ENCODE data around the gene TAP1.

The TAP1 gene

GRCh38 chr6:32799740-32800139 lies 53.8 kb downstream of the TAP1 start:
- no peak for DNase-seq (ENCODE audit: low read depth in 2 of 2)

GRCh38 chr6:32799168-32799567 lies 54.3 kb downstream of the TAP1 start:
- DNase-seq (ENCODE audit: low read depth in 2 of 2) = no peak

DNA sequence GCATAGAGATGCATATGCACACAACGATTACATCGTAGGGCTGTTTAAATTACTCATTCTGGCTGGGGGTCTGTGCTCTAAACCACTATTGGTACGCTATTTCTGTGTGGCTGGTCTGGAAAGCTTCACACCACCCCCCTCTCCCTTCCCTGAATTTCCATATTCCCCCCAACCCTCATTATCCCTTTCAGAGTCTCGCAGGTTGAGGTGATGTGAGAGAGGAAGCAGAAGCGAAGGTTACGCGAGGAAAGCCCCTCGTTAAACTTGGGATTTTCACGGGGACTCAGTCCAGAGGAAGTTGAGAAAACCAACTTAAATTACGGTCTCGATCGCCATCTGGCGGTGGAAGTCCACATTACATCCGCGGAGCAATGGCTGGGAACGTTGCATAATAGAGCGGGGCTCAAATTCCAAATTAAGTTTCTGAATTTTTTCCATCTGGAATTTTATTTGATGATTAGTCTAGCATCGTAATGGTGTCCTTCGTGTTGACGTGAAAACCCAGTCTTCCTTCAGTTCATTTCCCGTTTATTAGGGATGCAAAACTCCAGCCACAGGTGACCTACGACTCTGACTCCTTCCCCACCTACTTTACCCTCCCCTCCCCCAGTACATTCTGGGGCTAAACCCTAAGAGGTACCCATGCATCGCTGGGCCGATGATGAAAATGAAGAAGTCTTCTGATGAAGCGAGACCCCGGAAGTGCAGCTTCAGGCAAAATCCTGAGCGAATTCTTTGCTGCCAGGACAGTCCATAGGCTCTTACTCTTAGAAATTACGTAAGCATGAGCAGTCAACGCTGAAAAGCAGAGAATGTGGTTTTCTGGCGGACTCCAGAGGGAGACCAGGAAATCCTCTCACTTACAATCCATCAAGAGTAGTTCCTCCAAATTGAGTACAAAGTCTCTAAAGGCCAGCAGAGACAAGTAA lies 56.4 kb downstream of the TAP1 start:
- DNase-seq (ENCODE audit: low read depth in 2 of 2) = peak; percentile 37 to 63

Measured in stimulated activated CD4-positive, alpha-beta T cell treated with anti-CD3 and anti-CD28 coated beads, Interleukin-15, amount 100 ng/mL, for 48 hours (primary cell).